CD4-positive, CD25-positive, alpha-beta regulatory T cell (primary cell): ENCODE results near the gene UBE2F. TPM values are rescaled to one million over a fixed set of nuclear protein-coding genes. Genes with fewer than 3 reads are reported as not detected.
"Not testable (repeated sequence)": the region's sequence is repeated elsewhere in the genome, so short reads cannot be mapped to it uniquely, and the experiment has no call there.

Experiments used
- ATAC-seq, 2 donors: fragments of 150-1000 bp; cut with Tn5 transposase; one replicate each; pipeline ENCODE4 v1.10.0; 2021; ENCODE audit warnings: low read depth in 2 of 2, moderate number of reproducible peaks in 2 of 2, moderate library complexity in 1 of 2
- DNase-seq, 3 donors: peaks; one replicate each; pipeline versions ENCODE4 v3.0.0 to v3.0.0-alpha.2; 2012 to 2022; ENCODE audit warnings: mixed read lengths in 1 of 3
- H3K27ac ChIP-seq: one replicate; pipeline ENCODE4 v1.7.0; 2013; ENCODE audit warnings: mild to moderate bottlenecking, low read length; ENCODE audit not compliant: insufficient read depth, poor library complexity, severe bottlenecking
- H3K27me3 ChIP-seq: one replicate; pipeline ENCODE4 v1.7.0; 2013; ENCODE audit warnings: low read length; ENCODE audit not compliant: control insufficient read depth, insufficient read depth
- H3K36me3 ChIP-seq: one replicate; pipeline ENCODE4 v1.7.0; 2013; ENCODE audit warnings: mild to moderate bottlenecking, low read length, moderate library complexity; ENCODE audit not compliant: control insufficient read depth, insufficient read depth
- H3K4me1 ChIP-seq: 2 replicates; pipeline ENCODE4 v1.7.0; 2013; ENCODE audit warnings: mild to moderate bottlenecking, low read length; ENCODE audit not compliant: insufficient read depth, control insufficient read depth, poor library complexity, severe bottlenecking
- H3K4me3 ChIP-seq: one replicate; pipeline ENCODE4 v1.7.0; 2013; ENCODE audit warnings: low read depth, mild to moderate bottlenecking, low read length, moderate library complexity
- H3K9me3 ChIP-seq, 2 experiments: 1 replicate in 1 of 2; 2 replicates in 1 of 2; pipeline ENCODE4 v1.7.0; 2013; ENCODE audit warnings: low read length in 2 of 2, mild to moderate bottlenecking in 1 of 2, moderate library complexity in 1 of 2; ENCODE audit not compliant: control insufficient read depth in 2 of 2
- H3K27ac Mint-ChIP-seq, 3 donors: one replicate each; pipeline ENCODE4 v1.8.0; 2020 to 2022; ENCODE audit warnings: mild to moderate bottlenecking in 3 of 3, mixed read lengths in 3 of 3, moderate library complexity in 2 of 3
- H3K27me3 Mint-ChIP-seq: one replicate; pipeline ENCODE4 v1.8.0; 2022; ENCODE audit warnings: mild to moderate bottlenecking, mixed read lengths
- H3K36me3 Mint-ChIP-seq: one replicate; pipeline ENCODE4 v1.8.0; 2020; ENCODE audit warnings: mixed read lengths
- H3K4me1 Mint-ChIP-seq, 4 donors: one replicate each; pipeline ENCODE4 v1.8.0; 2020 to 2022; ENCODE audit warnings: mixed read lengths in 4 of 4, mild to moderate bottlenecking in 1 of 4
- H3K4me3 Mint-ChIP-seq, 4 donors: one replicate each; pipeline ENCODE4 v1.8.0; 2020 to 2022; ENCODE audit warnings: mild to moderate bottlenecking in 4 of 4, mixed read lengths in 4 of 4, moderate library complexity in 3 of 4
- H3K9me3 Mint-ChIP-seq, 7 donors: one replicate each; pipeline ENCODE4 v1.8.0; 2020 to 2022; ENCODE audit warnings: mixed read lengths in 7 of 7, mild to moderate bottlenecking in 3 of 7, moderate library complexity in 2 of 7
- polyA plus RNA-seq, 4 donors: library from polyadenylated mRNA; unstranded; fragments of 300-500 nt; fragmentation: Illumina TruSeq; gene quantifications; one replicate each; pipeline ENCODE4 v1.2.3, GENCODE V29; 2021
- total RNA-seq: library from RNA; stranded (reverse); gene quantifications from one replicate; pipeline ENCODE4 v1.2.3, GENCODE V29; 2022

Gene UBE2F
- total and polyA plus RNA-seq, 5 donors from 2014 or later: 44.3 to 137 (median 105) TPM

DNA sequence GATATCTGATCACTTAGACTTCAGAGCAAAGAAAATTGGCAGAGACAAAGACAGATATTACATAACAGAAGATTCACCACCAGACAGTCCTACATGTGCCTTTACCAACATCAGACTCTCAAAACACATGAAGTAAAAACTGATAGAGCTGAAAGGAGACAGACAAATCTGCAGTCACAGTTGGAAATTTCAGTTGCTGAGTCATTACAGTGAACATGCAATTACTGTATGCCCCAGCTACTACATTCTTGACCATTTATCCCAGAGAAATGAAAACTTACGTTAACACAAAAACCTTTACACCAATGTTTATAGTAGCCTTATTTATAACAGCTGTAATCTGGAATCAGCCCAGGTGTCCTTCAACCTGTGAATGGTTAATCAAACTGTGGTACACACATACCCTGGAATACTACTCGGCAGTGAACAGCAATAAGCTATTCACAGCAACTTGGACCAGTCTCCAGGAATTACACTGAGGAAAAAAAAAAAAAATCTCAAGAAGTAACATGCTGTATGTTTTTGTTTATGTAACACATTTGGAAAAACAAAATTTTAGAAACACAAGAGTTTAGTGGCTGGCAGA, 86.5 kb downstream of the UBE2F start:
- H3K4me3 Mint-ChIP-seq: no peak overlapping the region
- Histone ChIP-seq H3K9me3 (peaks cover 4 to 5% of the 10 kb centered on the region in 2 experiments), H3K27ac (no peak overlapping the region), H3K4me3 (no peak overlapping the region), H3K4me1 (no peaks in the 10 kb centered on the region), H3K36me3 (no peaks in the 10 kb centered on the region), H3K27me3 (peaks cover 3% of the 10 kb centered on the region)
- H3K9me3 Mint-ChIP-seq: peaks cover 0 to 7% (median 1%) of the 10 kb centered on the region in 7 donors
- H3K27ac Mint-ChIP-seq: no peak overlapping the region
- peaks cover 0 to 5% (median 1%) of the 10 kb centered on the region in 4 donors for H3K4me1 Mint-ChIP-seq
- ATAC-seq (no peak), DNase-seq (no peak)
- H3K27me3 Mint-ChIP-seq: peaks cover 34% of the 10 kb centered on the region
- no peaks in the 10 kb centered on the region for H3K36me3 Mint-ChIP-seq

DNA sequence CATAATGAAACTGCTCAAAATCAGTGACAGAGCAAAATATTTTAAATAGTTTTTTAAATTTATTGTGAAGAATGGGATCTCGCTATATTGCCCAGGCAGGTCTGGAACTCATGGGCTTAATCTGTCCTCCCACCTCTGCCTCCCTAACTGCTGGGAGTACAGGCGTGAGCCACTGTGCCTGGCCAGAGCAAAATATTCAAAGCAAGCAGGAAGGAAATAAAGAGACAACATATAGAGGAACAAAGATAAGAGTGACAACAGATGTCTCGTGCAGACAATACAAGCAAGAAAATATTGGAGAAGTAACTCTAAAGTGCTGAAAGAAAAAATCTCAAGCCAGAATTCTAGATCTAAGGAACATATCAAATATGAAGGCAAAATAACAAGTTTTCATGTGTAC, 89.0 kb downstream of the UBE2F start:
- ATAC-seq: no peak
- H3K27ac Mint-ChIP-seq: no peak overlapping the region

DNA sequence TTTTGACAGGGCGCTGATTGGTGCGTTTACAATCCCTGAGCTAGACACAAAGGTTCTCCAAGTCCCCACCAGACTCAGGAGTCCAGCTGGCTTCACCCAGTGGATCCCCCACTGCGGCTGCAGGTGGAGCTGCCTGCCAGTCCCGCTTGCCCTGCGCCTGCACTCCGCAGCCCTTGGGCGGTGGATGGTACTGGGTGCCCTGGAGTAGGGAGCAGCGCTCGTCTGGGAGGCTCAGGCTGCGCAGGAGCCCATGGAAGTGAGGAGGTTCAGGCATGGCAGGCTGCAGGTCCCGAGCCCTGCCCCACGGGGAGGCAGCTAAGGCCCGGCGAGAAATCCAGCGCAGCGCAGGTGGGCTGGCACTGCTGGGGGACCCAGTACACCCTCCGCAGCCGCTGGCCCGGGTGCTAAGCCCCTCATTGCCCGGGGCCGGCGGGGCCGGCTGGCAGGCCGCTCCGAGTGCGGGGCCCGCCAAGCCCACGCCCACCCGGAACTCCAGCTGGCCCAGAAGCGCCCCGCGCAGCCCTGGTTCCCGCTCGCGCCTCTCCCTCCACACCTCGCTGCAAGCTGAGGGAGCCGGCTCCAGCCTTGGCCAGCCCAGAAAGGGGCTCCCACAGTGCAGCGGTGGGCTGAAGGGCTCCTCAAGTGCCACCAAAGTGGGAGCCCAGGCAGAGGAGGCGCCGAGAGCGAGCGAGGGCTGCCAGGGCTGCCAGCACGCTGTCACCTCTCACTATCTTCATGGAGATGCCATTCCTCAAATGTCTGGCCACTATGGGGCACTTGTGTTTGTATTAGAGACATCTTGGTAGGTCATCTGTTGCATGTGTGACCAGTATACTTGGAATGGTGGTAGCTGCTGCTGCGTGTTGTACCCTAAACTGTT, 91.1 kb downstream of the UBE2F start:
- not testable (repeated sequence) for H3K9me3 ChIP-seq, H3K36me3 Mint-ChIP-seq, H3K27ac ChIP-seq, ATAC-seq, H3K36me3 ChIP-seq, DNase-seq, H3K4me3 ChIP-seq, H3K27me3 ChIP-seq, H3K27ac Mint-ChIP-seq, H3K9me3 Mint-ChIP-seq
- H3K27me3 Mint-ChIP-seq: peaks cover 25% of the 10 kb centered on the region
- peak overlapping the region in 3 of 4 donors; percentile 21 to 36 (median 23) for H3K4me3 Mint-ChIP-seq
- H3K4me1 Mint-ChIP-seq: peaks cover 14 to 34% (median 23%) of the 10 kb centered on the region in 4 donors
- peaks cover 23% of the 10 kb centered on the region for H3K4me1 ChIP-seq

More for the DNA sequence above, 89.0 kb downstream of the UBE2F start:
- Histone ChIP-seq H3K9me3 (no peaks in the 10 kb centered on the region), H3K36me3 (no peaks in the 10 kb centered on the region), H3K27ac (no peak overlapping the region), H3K4me3 (no peak overlapping the region), H3K4me1 (peaks cover 7% of the 10 kb centered on the region), H3K27me3 (peaks cover 3% of the 10 kb centered on the region)
- Mint-ChIP-seq H3K9me3 (peaks cover 0 to 6% (median 0%) of the 10 kb centered on the region in 7 donors), H3K36me3 (no peaks in the 10 kb centered on the region), H3K27me3 (peaks cover 33% of the 10 kb centered on the region), H3K4me3 (peak overlapping the region in 2 of 4 donors; percentile 34 to 39), H3K4me1 (peaks cover 5 to 18% (median 10%) of the 10 kb centered on the region in 4 donors)
- no peak for DNase-seq

- H3K4me3 ChIP-seq: peak overlapping the region; percentile 86
Measured at GRCh38 chr2:238059505-238059904, 92.7 kb downstream of the UBE2F start.

GRCh38 chr2:238060096-238060541, 93.3 kb downstream of the UBE2F start:
- ATAC-seq (no peak), DNase-seq (peak in 1 of 3 donors; percentile 18)
- peak overlapping the region; percentile 92 to 96 (median 94) for H3K27ac Mint-ChIP-seq
- Histone ChIP-seq H3K4me3 (peak overlapping the region; percentile 86), H3K4me1 (peaks cover 23% of the 10 kb centered on the region), H3K27me3 (peaks cover 3% of the 10 kb centered on the region), H3K36me3 (peaks cover 5% of the 10 kb centered on the region), H3K9me3 (no peaks in the 10 kb centered on the region), H3K27ac (peak overlapping the region; percentile 81)
- peaks cover 3% of the 10 kb centered on the region for H3K36me3 Mint-ChIP-seq
- H3K9me3 Mint-ChIP-seq: peaks cover 0 to 1% (median 0%) of the 10 kb centered on the region in 7 donors
- peaks cover 19% of the 10 kb centered on the region for H3K27me3 Mint-ChIP-seq
- peak overlapping the region; percentile 88 to 92 (median 89) for H3K4me3 Mint-ChIP-seq
- peaks cover 22 to 49% (median 30%) of the 10 kb centered on the region in 4 donors for H3K4me1 Mint-ChIP-seq

More at GRCh38 chr2:238059505-238059904, 92.7 kb downstream of the UBE2F start:
- Histone ChIP-seq H3K27me3 (peaks cover 3% of the 10 kb centered on the region), H3K4me1 (peaks cover 23% of the 10 kb centered on the region), H3K36me3 (peaks cover 3% of the 10 kb centered on the region), H3K9me3 (no peaks in the 10 kb centered on the region), H3K27ac (no peak overlapping the region)
- ATAC-seq (no peak), DNase-seq (no peak)
- Mint-ChIP-seq H3K27ac (peak overlapping the region in 1 of 3 donors; percentile 92), H3K9me3 (peaks cover 0 to 1% (median 0%) of the 10 kb centered on the region in 7 donors), H3K4me3 (peak overlapping the region; percentile 88 to 92 (median 89)), H3K4me1 (peaks cover 22 to 48% (median 28%) of the 10 kb centered on the region in 4 donors), H3K36me3 (no peaks in the 10 kb centered on the region), H3K27me3 (peaks cover 20% of the 10 kb centered on the region)

DNA sequence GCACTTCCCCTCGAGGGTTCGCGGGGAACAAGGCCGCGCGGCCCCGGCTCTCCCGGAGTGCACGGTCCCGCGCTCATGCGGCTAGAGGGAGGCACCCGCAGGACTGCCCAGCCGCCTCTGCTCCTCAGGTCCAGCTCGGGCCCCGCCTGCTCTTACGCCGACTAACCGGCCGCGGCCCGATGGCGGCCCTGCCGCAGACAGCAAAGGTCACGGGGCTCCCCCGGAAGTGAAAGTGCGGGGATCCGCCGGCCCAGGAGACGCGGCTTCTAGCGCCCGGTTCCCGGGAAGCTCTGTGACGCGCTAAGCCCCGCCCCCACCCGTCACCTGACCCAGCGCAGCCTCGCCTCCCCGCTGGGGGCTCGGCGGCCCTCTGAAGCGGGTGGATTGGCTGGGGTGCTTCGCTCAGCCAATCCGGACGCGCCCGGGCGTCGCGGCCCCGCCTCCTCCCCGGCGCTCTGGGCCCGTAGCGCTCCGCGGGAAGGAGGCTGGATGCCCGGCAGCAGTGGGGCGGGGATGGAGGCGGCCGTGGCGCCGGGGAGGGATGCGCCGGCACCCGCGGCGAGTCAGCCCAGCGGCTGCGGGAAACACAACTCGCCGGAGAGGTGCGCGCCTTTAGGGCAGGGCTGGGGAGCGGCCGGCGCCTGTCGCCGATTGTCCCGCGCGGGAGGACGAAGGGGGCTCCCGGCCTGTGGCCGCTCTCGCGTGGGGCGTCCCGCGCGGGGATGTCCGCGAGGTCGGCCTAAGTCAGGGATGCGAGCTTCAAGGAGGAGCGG, 93.9 kb downstream of the UBE2F start, which contains the start of gene SCLY:
SCLY (plus strand) TSS at position 460 of the 773 bp plus-strand sequence; CDS start at position 514, 54 bp downstream.
- peak within 1 kb of the TSS; percentile 86 for H3K4me3 ChIP-seq
- ATAC-seq: peak; percentile 97 to 98
- no peaks in the 10 kb centered on the region for H3K9me3 ChIP-seq
- Mint-ChIP-seq H3K4me1 (peaks cover 22 to 51% (median 31%) of the 10 kb centered on the region in 4 donors), H3K27me3 (peaks cover 13% of the 10 kb centered on the region), H3K27ac (peak within 1 kb of the TSS; percentile 92 to 96 (median 94)), H3K36me3 (peaks cover 6% of the 10 kb centered on the region), H3K4me3 (peak within 1 kb of the TSS; percentile 88 to 92 (median 89)), H3K9me3 (peaks cover 0 to 1% (median 0%) of the 10 kb centered on the region in 7 donors)
- peaks cover 7% of the 10 kb centered on the region for H3K36me3 ChIP-seq
- H3K27ac ChIP-seq: peak within 1 kb of the TSS; percentile 81
- H3K4me1 ChIP-seq: peaks cover 23% of the 10 kb centered on the region
- DNase-seq: peak; percentile 93 to 98 (median 96)
- peaks cover 3% of the 10 kb centered on the region for H3K27me3 ChIP-seq
